Left ventricle myocardium inferior (tissue), 1 donor: ENCODE results near the gene HPS3. TPM values are rescaled to one million over a fixed set of nuclear protein-coding genes. Genes with fewer than 3 reads are reported as not detected.
"Not testable (repeated sequence)": the region's sequence is repeated elsewhere in the genome, so short reads cannot be mapped to it uniquely, and the experiment has no call there.

Experiments used
- DNase-seq: peaks from one replicate; pipeline ENCODE4 v3.0.0-alpha.2; 2020
- H3K27ac ChIP-seq: fragments of 200-600 bp; replicated peaks from 2 replicates; pipeline ENCODE4 v1.8.0; 2021
- H3K27me3 ChIP-seq: fragments of 200-600 bp; 2 replicates; pipeline ENCODE4 v1.8.0; 2021; ENCODE audit warnings: low read depth
- H3K36me3 ChIP-seq: fragments of 200-600 bp; 2 replicates; pipeline ENCODE4 v1.8.0; 2021
- H3K4me1 ChIP-seq: fragments of 200-600 bp; 2 replicates; pipeline ENCODE4 v1.8.0; 2021
- H3K4me3 ChIP-seq: fragments of 200-600 bp; 2 replicates; pipeline ENCODE4 v1.8.0; 2021; ENCODE audit warnings: mild to moderate bottlenecking, moderate library complexity
- H3K9me3 ChIP-seq: fragments of 200-600 bp; replicated peaks from 2 replicates; pipeline ENCODE4 v1.8.0; 2021
- CTCF ChIP-seq: fragments of 200-600 bp; IDR thresholded peaks from 2 replicates; pipeline ENCODE4 v1.8.0; 2021; ENCODE audit warnings: antibody characterized with exemption, mild to moderate bottlenecking, borderline replicate concordance
- intact Hi-C: fragments of 100-400 bp; cut with micrococcal nuclease; formaldehyde crosslinking; loops from one replicate; pipeline ENCODE4 v1.11.0; 2022
- total RNA-seq: library from RNA; stranded (reverse); fragmentation: NEBNext Ultra II Directional; extraction: Animal tissue kit (Norgen Biotek cat#: 25700); gene quantifications from one replicate; pipeline ENCODE4 v1.2.1, GENCODE V29; 2021
- donor health status: DM: no; HTN: yes; CAD: no; lungs with severe emphysema.

Gene HPS3
- total RNA-seq, 1 donor from 2014 or later: 5.6 TPM

- Histone ChIP-seq H3K27ac (no peak overlapping the region), H3K36me3 (no peaks in the 10 kb centered on the region), H3K27me3 (no peaks in the 10 kb centered on the region), H3K4me1 (peaks cover 20% of the 10 kb centered on the region), H3K4me3 (no peak overlapping the region), H3K9me3 (no peaks in the 10 kb centered on the region)
- DNase-seq: no peak
- no peak for TF ChIP-seq CTCF
- intact Hi-C loops: no loop called here
These were observed 87.9 kb downstream of the HPS3 start for GRCh38 chr3:149217347-149217746.

GRCh38 chr3:149219380-149220121, 90.1 kb downstream of the HPS3 start:
- intact Hi-C loops, H3K27ac ChIP-seq, H3K36me3 ChIP-seq, H3K27me3 ChIP-seq, H3K4me3 ChIP-seq, DNase-seq, H3K9me3 ChIP-seq: not testable (repeated sequence)
- H3K4me1 ChIP-seq: peaks cover 21% of the 10 kb centered on the region

- intact Hi-C loops: no loop called here
- no peak for DNase-seq
- H3K4me1 ChIP-seq: peaks cover 13% of the 10 kb centered on the region
- no peak within 1 kb of the TSS for H3K4me3 ChIP-seq
- H3K27ac ChIP-seq: no peak within 1 kb of the TSS
- no peaks in the 10 kb centered on the region for H3K27me3 ChIP-seq
- H3K9me3 ChIP-seq: no peaks in the 10 kb centered on the region
- H3K36me3 ChIP-seq: no peaks in the 10 kb centered on the region
- no peak for TF ChIP-seq CTCF
These were observed 92.5 kb downstream of the HPS3 start, which contains the start of gene CP for GRCh38 chr3:149221783-149222517. CP (minus strand) TSS chr3:149221829; CDS start chr3:149221792, 37 bp downstream.

Other genes with a start within 250 kb of the HPS3 start
- 155 TPM for gene GYG1, start 138.1 kb upstream of the HPS3 start, total RNA-seq
- gene HLTF, start 43.1 kb upstream of the HPS3 start, total RNA-seq: 27.4 TPM
- gene CP, start 92.2 kb downstream of the HPS3 start, total RNA-seq: 6.2 TPM
- 11.2 TPM for gene TM4SF18, start 204.0 kb downstream of the HPS3 start, total RNA-seq
- gene TM4SF1, start 248.0 kb downstream of the HPS3 start, total RNA-seq: 103 TPM